Measurements from ENCODE around the gene SLC7A7. TPM values are rescaled to one million over a fixed set of nuclear protein-coding genes. Genes with fewer than 3 reads are reported as not detected.

The SLC7A7 gene
- total and polyA plus RNA-seq, 2 experiments from 2014 or later = 3.6 to 4.1 TPM

DNA sequence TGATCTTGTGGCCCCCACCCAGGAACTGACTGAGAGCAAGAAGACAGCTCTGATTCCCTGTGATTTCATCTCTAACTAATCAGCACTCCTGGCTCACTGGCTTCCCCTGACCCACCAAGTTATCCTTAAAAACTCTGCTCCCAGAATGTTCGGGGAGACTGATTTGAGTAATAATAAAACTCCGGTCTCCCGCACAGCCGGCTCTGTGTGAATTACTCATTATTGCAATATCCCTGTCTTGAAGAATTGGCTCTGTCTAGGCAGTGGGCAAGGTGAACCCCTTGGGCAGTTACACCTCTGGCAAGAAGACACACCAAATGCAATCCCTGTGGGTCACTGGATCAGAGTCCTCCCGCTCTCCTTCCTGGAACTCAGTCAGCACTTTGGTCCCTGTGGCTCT, 21.3 kb downstream of the SLC7A7 start:
- peaks cover 18% of the 10 kb centered on the region for H3K4me1 Mint-ChIP-seq

More for the DNA sequence above, 21.3 kb downstream of the SLC7A7 start:
- peaks cover 13% of the 10 kb centered on the region for H3K27me3 Mint-ChIP-seq (ENCODE audit: insufficient read depth, low read depth, poor library complexity)
- no peak overlapping the region for H3K4me3 ChIP-seq
- H3K9me2 ChIP-seq (ENCODE audit: insufficient read depth) = peaks cover 10% of the 10 kb centered on the region; the same call in 1 of the 2 replicates
- H3K36me3 ChIP-seq (ENCODE audit: insufficient read depth) = no peaks in the 10 kb centered on the region
- no peaks in the 10 kb centered on the region for H3K79me2 ChIP-seq (replicated peaks; ENCODE audit: insufficient read depth)
- H4K20me1 ChIP-seq (replicated peaks; ENCODE audit: insufficient read depth) = no peaks in the 10 kb centered on the region
- H3K4me2 ChIP-seq = no peak overlapping the region
- H3K9me3 Mint-ChIP-seq = peaks cover 6% of the 10 kb centered on the region; the same call in 2 of the 3 replicates
- no peak for TF ChIP-seq ZNF114 (CRISPR knock-in tag; IDR thresholded peaks at IDR 0.05)
- TF ChIP-seq, protein P1, sequence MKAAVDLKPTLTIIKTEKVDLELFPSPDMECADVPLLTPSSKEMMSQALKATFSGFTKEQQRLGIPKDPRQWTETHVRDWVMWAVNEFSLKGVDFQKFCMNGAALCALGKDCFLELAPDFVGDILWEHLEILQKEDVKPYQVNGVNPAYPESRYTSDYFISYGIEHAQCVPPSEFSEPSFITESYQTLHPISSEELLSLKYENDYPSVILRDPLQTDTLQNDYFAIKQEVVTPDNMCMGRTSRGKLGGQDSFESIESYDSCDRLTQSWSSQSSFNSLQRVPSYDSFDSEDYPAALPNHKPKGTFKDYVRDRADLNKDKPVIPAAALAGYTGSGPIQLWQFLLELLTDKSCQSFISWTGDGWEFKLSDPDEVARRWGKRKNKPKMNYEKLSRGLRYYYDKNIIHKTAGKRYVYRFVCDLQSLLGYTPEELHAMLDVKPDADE (IDR thresholded peaks at IDR 0.05) = no peak
- TF ChIP-seq CREB1 (CRISPR knock-in tag; IDR thresholded peaks at IDR 0.05; ENCODE audit: low read depth) = no peak
- TF ChIP-seq EZH2phosphoT487 (IDR thresholded peaks at IDR 0.05; ENCODE audit: unreplicated experiment) = no peak
- TF ChIP-seq ZNF331 (CRISPR knock-in tag; IDR thresholded peaks at IDR 0.05; ENCODE audit: low read depth) = no peak
- TF ChIP-seq EZH2 (IDR thresholded peaks at IDR 0.05; ENCODE audit: low read depth, unreplicated experiment) = no peak
- no peak for TF ChIP-seq ZNF462 (CRISPR knock-in tag; IDR thresholded peaks at IDR 0.05)
- TF ChIP-seq, protein P2, sequence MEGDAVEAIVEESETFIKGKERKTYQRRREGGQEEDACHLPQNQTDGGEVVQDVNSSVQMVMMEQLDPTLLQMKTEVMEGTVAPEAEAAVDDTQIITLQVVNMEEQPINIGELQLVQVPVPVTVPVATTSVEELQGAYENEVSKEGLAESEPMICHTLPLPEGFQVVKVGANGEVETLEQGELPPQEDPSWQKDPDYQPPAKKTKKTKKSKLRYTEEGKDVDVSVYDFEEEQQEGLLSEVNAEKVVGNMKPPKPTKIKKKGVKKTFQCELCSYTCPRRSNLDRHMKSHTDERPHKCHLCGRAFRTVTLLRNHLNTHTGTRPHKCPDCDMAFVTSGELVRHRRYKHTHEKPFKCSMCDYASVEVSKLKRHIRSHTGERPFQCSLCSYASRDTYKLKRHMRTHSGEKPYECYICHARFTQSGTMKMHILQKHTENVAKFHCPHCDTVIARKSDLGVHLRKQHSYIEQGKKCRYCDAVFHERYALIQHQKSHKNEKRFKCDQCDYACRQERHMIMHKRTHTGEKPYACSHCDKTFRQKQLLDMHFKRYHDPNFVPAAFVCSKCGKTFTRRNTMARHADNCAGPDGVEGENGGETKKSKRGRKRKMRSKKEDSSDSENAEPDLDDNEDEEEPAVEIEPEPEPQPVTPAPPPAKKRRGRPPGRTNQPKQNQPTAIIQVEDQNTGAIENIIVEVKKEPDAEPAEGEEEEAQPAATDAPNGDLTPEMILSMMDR (conservative IDR thresholded peaks at IDR 0.05; ENCODE audit: low read depth in 2 of 2) = no peak
- DNase-seq (ENCODE audit: low spot score) (no peak), ATAC-seq (no peak)
- no peaks in the 10 kb centered on the region for H3K27me3 ChIP-seq (ENCODE audit: insufficient read depth)
- H3K27ac ChIP-seq (ENCODE audit: low read depth) = no peak overlapping the region
- H3F3A ChIP-seq (replicated peaks; ENCODE audit: low read depth) = no peaks in the 10 kb centered on the region
- H3K4me3 Mint-ChIP-seq = no peak overlapping the region
- peaks cover 17% of the 10 kb centered on the region for H3K4me1 ChIP-seq (ENCODE audit: insufficient read depth)
- H3K36me3 Mint-ChIP-seq (ENCODE audit: low read depth) = peaks cover 4% of the 10 kb centered on the region
- no peak overlapping the region for H2AFZ ChIP-seq
- peak overlapping the region; percentile 79; the same call in 1 of the 2 replicates for H3K27ac Mint-ChIP-seq
